Fibroblast of skin of right biceps (primary cell): ENCODE measurements around the gene DCHS1.
"Not testable (repeated sequence)": the region's sequence is repeated elsewhere in the genome, so short reads cannot be mapped to it uniquely, and the experiment has no call there.

Experiments
- DNase-seq: peaks from one replicate; pipeline ENCODE4 v3.0.0-alpha.2; 2013

Gene DCHS1, protein sequence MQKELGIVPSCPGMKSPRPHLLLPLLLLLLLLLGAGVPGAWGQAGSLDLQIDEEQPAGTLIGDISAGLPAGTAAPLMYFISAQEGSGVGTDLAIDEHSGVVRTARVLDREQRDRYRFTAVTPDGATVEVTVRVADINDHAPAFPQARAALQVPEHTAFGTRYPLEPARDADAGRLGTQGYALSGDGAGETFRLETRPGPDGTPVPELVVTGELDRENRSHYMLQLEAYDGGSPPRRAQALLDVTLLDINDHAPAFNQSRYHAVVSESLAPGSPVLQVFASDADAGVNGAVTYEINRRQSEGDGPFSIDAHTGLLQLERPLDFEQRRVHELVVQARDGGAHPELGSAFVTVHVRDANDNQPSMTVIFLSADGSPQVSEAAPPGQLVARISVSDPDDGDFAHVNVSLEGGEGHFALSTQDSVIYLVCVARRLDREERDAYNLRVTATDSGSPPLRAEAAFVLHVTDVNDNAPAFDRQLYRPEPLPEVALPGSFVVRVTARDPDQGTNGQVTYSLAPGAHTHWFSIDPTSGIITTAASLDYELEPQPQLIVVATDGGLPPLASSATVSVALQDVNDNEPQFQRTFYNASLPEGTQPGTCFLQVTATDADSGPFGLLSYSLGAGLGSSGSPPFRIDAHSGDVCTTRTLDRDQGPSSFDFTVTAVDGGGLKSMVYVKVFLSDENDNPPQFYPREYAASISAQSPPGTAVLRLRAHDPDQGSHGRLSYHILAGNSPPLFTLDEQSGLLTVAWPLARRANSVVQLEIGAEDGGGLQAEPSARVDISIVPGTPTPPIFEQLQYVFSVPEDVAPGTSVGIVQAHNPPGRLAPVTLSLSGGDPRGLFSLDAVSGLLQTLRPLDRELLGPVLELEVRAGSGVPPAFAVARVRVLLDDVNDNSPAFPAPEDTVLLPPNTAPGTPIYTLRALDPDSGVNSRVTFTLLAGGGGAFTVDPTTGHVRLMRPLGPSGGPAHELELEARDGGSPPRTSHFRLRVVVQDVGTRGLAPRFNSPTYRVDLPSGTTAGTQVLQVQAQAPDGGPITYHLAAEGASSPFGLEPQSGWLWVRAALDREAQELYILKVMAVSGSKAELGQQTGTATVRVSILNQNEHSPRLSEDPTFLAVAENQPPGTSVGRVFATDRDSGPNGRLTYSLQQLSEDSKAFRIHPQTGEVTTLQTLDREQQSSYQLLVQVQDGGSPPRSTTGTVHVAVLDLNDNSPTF (N-terminal part only)

GRCh38 chr11:6655790-6656583, at the start of gene DCHS1:
Gene DCHS1 (minus strand): TSS chr11:6655809. CDS start chr11:6641613, 14,196 bp downstream.
- peak; percentile 40 for DNase-seq

GRCh38 chr11:6703247-6704063, 47.8 kb upstream of the DCHS1 start:
- DNase-seq, result peak; percentile 56

- DNase-seq, result not testable (repeated sequence)
Measured at GRCh38 chr11:6701955-6702354, 46.3 kb upstream of the DCHS1 start.

DNA sequence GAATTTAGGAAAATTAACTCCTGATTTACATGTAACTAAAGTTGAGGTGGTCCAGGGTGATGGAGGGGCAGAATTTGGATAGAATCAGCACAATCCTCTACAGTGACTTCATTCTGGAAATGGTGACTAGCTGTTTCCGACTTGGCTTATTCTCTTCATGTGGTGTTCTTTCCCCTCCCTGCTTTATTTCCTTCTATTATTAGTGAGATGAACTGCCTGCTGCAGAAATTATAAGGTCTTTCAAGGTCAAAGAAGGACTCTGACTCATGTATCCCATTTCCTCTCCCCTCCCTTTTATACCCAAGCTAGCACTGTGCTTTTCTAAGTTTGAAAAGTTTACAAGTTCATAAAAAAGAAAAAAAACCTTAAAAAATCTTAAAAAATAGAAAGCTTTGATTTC, 39.8 kb upstream of the DCHS1 start:
- peak; percentile 63 for DNase-seq

DNA sequence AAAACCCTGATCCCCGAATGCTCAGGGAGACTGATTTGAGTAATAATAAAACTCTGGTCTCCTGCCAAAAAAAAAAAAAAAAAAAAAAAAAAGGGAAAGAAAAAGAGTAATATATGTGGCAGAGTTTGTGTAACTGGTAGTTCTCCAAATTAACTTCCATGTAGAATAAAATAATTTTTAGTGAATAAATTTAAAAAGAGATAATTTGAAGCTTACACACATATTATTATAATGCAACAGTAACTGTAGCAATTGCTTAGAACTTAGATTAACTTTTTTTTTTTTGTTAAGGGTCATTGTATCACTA, 38.6 kb upstream of the DCHS1 start:
- no peak for DNase-seq

DNA sequence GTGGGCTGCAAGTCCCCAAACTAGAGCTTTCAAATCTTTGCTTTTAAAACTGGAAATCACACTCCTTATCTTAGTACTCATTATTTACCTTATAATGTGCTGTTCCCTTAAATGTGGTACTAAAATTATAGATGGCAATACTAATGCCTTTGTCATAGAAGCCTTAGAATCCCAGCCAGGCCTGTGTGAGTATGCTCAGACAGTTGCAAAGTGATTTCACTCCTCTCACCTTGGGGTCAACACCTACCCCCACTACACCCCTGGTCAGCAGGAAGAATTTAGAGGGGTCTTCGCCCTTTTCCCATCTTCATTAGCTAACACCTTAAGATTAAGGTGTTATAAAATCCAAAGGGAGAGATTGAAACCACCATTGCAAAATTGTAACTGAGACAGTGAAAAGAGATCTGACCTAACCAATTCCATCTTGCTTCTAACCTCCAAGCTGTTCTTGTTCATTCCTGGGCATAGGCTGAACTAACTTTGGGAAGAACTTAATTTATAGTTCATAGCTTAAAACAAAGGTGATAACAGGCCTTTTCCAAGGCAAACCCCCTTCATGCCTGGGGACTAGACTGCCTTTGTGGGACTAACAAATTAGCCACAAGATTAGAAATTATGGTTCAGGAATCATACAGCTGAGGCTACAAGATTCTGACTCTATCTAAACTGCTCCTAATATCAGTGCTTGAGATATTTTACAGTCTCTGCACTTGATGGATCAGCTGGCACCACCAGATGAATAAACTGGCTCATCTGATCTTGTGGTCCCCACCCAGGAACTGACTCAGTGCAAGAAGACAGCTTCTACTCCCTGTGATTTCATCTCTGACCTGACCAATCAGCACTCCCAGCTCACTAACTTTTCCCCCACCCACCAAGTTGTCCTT, 38.0 kb upstream of the DCHS1 start:
- peak; percentile 88 for DNase-seq

DNA sequence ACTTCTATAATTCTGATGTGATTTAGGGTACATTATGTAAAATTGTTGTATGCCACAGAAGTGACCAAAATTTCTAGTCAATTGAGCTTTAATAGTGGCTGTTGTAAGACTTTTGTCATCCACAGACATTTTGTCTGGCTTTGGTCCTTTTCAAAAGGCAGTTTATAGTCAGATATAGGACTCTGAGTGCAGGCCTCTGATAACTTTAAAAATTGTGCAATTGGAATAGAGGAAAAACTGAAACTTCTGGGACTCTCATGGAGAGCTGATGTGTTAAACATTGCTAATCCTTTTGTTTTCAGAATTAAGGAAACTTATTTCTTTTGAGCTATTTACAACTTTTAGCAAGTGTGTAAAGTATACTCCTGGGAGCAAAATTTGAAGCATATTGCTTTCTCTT, 36.5 kb upstream of the DCHS1 start:
- no peak for DNase-seq

DNA sequence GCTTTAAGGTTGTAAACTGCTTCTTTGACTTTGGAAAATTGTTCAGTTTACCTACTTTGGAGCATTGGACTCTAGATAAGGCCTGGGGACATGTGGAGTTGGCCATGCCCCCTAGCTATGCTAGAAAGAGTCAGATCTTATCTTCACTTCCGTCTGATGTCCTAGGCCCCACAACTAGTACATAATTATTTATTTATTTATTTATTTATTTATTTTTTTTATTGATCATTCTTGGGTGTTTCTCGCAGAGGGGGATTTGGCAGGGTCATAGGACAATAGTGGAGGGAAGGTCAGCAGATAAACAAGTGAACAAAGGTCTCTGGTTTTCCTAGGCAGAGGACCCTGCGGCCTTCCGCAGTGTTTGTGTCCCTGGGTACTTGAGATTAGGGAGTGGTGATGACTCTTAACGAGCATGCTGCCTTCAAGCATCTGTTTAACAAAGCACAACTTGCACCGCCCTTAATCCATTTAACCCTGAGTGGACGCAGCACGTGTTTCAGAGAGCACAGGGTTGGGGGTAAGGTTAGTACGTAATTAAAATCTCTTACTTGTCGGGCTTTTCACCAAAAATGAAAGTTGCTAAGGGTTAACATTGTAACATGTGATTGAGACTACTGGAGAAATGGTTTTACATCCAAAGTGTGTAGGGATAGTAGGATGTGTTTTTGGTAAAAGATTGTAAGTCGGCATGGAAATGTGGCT, 35.0 kb upstream of the DCHS1 start:
- DNase-seq, result not testable (repeated sequence)

- no peak for DNase-seq
Measured at GRCh38 chr11:6687876-6688275, 32.3 kb upstream of the DCHS1 start.

DNA sequence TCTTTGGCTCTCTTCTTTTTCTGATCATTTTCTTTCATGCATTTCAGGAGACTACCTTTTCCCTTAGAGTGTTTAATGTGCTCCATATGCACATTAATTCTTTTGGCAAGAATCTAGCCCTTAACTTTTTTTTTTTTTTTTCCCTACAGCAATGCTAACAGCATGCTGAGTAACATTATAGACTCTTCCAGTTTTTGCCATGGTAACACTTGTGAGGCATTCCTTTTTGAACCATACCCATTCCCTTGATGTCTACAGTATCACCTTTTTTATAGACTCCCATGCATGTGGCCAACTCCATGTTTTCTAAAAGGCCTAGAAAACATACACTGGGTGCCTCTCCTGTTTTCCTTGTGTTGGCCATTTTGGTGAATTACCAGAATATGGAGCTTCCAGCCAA, 30.4 kb upstream of the DCHS1 start:
- DNase-seq, result no peak

DNA sequence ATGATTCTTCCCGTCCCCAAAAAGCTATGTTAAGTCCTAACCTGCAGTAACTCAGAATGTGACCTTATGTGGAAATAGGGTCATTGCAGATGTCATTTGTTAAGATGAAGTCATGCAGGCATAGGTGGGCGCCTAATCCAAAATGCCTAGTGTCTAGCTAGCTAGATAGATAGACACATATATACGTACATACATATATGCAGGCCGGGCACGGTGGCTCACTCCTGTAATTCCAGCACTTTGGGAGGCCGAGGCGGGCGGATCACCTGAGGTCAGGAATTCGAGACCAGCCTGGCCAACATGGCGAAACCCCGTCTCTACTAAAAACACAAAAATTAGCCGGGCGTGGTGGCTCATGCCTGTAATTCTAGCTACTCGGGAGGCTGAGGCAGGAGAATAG, 28.5 kb upstream of the DCHS1 start:
- DNase-seq, result not testable (repeated sequence)

GRCh38 chr11:6682936-6683861, 27.6 kb upstream of the DCHS1 start, which contains the start of gene MRPL17:
Gene MRPL17 (minus strand): TSS chr11:6683340. CDS start chr11:6683296, 44 bp downstream.
- DNase-seq, result peak; percentile 99

DNA sequence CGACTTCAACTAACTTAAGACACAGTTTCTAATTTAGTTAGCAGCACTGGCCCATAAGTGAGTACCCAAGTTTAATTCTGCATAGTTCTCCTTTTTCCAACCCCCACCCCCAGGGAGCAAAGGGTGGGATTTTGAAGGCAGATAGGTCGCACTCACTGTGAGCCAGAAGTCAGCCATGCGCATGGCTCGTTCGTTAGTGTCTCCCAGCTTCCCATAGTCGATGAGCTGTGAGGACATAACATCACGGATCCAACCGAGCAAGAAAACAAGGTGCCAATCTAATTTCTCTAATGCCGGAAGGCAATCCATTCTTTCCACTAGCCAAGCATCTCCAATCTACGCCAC, 27.0 kb upstream of the DCHS1 start:
- peak; percentile 8 for DNase-seq

- no peak for DNase-seq
Measured at GRCh38 chr11:6681949-6682348, 26.3 kb upstream of the DCHS1 start.

DNA sequence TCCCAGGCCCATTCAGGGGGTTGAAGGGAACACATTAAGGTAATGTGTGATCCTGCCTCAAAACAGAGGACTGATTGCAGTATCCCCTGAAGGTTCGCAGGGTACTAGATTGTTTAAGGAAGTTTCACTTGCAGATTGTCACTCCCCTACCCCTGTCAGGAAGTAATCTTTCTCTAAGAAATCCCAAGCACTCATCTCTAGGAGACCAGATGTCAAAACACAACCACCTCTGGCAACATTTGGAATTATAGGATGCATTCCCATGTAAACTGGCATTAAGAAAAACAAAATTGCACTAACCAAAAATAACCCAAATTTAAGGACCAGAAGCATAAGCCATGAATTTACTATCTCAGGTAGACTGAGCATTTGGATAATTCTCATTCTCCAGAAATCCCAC, 25.9 kb upstream of the DCHS1 start:
- no peak for DNase-seq

DNA sequence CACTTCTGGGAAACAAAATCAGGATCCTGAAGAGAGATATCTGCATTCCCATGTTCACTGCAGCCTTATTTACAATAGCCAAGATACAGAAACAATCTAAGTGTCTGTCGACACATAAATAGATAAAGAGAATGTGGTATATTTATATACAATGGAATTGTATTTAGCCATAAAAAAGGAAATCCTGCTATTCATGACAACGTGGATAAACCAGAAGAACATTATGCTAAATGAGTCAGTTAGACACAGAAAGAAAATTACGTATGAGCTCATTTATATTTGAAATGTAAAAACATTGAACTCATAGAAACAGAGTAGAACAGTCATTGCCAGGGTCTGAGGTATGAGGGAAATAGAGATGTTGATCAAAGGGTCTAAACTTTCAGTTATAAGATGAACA, 21.4 kb upstream of the DCHS1 start:
- DNase-seq, result no peak

DNA sequence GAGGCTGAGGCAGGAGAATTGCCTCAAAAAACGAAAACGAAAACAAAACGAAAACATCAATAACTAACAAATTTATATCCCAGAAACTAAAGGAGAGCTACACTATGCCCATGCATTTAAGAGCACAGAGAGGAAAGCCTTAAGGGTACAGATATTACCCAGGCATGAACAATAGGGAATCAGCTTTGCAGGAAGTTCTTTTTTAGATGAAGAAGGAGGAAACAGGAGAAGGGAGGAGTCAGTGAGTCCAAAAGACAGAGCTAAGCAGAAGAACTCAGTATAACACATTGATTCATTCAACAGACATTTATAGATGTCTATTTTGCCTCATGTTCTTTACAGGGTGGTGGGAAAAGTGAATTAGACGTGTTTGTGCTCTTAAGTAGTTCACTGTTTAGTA, 19.3 kb upstream of the DCHS1 start:
- DNase-seq, result no peak

DNA sequence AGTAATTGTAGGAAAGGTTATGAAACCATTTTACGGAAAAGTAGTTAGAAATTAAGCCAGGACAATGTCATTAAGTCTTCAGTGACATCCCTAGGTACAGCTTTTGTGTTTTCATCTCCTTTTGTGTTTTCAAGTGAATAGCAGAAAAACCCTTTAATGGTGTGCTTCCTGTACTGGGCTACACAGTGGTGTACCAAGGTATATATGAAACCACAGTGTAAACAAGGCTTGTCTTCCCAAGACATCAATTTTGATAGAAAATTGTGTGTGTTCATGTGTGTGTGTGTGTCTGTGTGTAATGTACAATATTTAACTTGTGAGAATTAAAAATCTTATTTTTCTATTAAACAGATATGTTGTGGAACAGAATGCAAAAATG, 18.6 kb upstream of the DCHS1 start:
- DNase-seq, result no peak
